HUDEP-2 (cell line): ENCODE results near the gene CTNNA1.
A peak's percentile ranks its signal among the peaks of the same experiment; 100 is the strongest.

Experiments
- DNase-seq, 76 experiments: peaks; one replicate each; lab custom pipeline; 2025; ENCODE audit not compliant: unreplicated experiment in 76 of 76; lab: John Stamatoyannopoulos, UW

CTNNA1 gene

GRCh38 chr5:138944527-138945322 is 191.5 kb downstream of the CTNNA1 start:
- no peak for DNase-seq

DNA sequence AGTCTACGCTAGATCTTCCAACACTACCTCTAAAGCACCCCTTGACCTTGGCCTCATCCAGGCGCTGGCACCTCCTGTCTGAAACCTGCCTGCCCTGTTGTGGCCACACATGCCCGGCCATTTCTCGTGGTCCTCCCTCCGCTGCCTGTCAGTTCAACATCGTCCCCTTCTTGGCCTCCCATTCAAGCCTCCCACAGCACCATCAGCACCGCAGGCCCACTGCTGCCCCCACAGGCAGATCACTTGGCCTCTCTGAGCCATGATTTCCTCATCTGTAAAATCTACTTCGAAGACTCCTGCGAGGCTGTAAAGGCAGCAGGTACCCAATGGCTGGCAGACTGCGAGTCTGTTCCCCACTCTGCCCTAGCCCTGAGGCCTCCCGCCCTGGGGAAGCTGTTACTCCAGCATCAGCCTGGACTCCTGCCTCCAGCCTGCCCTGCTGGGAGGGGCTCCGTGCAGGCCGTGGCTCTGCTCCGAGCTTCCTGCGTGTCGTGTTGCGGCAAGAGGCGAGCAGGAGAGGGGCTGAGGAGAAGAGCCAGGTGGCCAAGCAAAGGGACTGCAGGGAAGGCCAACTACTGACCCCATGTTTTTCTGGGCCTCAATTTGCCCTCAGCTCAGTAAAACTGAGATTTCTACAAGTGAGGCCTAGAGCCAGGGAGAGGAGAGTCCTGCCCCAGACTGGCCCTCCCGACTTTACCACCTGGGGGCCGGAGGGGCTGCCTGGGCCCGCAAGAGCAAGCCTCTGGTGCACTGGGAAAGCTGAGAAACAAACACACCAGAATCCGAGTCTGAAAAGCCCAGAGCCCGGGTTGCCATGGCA is 192.4 kb downstream of the CTNNA1 start:
- DNase-seq = no peak

GRCh38 chr5:138946241-138946623 is 193.0 kb downstream of the CTNNA1 start:
- no peak for DNase-seq

DNA sequence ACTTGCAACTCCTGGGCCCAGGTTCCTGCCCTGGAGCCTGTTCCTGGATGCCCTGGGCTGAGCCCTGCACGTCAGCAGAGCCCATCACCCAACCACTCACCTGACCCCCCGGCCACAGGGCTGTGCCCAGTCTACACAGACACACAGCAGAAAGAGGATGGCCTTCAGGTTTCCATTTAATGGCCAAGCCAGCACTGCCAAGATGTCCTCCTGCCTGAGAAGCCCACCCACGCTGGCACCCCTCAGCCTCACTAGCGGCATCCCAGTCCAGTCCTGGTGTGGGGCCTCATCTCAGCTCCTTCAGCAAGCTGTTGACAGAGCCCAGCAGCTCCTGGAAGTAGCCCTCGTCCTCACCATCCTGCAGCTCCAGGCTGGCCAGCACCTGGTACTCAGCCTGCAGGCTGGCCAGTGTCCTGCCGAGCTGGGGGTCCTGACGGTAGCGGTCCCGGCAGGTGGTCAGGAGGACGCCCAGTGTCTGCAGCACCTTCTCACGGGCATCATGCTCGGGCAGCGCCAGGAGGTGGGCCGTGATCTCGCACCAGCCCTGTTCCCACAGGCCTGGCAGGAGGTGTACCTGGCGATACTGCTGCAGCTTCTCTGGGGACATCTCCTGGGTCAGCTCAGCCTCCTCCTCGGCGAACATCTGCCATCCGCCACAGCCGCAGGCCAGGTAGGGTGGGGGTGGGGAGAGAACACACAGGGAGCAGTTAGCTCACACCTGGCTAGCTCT is 193.8 kb downstream of the CTNNA1 start:
- DNase-seq = no peak

- DNase-seq = no peak
Measured at GRCh38 chr5:138947780-138948179, 194.6 kb downstream of the CTNNA1 start.

DNA sequence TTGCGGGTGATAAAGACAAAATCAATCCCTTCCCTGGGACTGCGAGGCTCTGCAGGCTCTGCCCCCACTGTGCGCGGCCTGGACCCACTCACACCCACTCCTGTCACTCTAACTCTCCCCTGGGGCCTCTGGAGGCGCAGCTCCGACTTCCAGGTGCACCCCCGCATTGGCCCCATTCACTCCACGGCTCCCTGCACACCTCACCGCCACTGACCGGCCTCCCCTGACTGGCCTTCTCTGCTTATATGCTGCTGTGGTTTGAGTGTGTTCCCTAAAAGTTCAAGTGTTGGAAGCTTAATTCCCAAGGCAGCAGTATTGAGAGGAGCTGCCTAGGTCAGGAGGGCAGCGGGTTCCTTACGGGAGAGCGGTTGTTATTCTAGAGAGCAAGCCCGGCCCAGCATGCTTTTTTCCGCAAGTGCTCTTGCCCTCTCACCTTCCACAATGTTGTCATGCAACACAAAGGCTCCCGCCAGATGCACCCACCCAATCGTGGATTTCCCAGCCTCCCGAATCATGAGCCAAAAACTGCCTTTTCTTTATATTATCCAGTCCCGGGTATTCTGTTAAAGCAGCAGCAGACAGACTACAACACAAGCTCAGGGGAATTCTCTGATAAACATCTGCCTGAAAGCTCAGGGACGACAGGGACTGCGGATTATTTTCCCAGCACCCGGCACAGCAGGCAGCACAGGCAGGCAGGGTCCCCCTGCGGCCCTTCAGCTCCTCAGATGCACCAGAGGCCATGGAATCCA is 195.4 kb downstream of the CTNNA1 start:
- no peak for DNase-seq

- DNase-seq = no peak
Measured at GRCh38 chr5:138949223-138949574, 196.0 kb downstream of the CTNNA1 start.

DNA sequence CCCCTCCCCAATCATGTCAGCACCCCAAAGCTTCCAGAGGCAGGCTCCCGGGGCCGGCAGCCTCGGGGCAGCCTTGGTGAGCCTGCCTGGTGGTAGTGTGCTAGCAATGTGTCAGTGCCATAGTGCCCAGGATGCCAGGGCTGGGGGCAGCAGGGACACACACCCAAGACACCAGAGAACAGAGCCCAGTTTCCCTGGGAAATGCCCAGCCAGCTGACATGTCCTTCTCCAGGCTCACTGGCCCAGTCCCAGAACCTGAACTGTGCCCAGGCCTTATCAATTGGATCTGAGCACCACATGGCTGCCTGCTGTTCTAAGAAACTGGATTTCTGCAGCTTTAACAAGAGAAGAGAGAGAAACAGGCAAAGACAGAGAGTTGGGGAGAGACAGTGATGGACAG is 196.8 kb downstream of the CTNNA1 start:
- DNase-seq = peak in 16 of 76 experiments; percentile 4 to 48 (median 14)

- DNase-seq = peak in 2 of 76 experiments; percentile 7 to 19
Measured at GRCh38 chr5:138950421-138951031, 197.3 kb downstream of the CTNNA1 start.

GRCh38 chr5:138951091-138951985 is 198.1 kb downstream of the CTNNA1 start:
- DNase-seq = no peak

DNA sequence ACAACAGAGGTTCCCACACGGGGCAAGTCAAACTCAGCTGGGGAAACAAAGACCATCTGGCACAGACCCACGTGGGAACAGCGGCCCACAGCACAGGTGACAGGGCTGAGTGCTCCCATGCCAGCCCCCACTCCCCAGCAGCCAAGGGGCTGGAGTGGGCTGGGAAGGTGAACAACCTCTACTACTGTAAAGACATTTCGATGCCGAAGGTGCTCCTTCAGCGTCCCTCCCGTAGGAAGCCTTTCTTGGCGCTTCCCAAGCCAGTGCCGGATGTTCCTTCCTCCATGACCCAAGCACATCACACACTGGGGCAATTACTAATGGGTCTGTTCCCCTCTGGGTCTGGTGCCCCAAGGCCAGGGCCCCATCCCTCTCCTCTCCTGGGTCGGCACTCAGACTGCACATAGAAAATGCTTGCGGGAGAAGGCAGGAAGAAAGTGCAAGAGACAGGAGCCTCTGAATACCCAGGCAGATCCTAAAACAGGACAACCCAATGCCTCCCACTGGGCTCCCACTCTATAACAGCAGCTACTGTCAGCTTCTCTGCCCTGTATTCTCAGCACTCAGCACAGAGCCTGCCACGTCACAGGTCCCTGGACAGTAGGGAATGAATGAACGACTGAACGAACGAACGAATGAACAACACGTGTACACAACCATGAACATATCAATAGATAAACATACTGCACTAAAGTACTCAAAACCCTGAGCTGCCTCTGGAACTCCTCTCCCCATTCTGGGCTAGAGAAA is 198.9 kb downstream of the CTNNA1 start:
- peak in 2 of 76 experiments; percentile 34 to 35 for DNase-seq

DNA sequence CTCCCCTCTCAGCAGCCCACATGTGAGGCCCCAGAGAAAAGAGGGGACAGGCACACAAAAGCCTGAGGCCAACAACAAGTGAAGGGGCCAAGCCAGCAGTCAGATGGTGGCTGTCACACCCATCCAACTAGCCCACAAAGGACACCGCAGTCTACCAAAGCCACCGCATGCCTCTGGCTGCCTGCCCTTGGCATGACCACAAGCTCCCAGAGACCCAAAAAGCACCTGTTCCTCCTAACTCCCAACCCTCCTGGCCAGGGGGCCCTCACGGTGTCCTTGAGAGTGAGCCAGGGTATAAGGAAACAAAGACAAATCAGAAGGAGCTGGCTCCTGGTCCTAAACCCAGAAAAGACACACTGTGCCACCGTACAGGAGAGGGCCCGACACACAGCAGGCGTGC is 199.7 kb downstream of the CTNNA1 start:
- DNase-seq = peak in 53 of 76 experiments; percentile 14 to 74 (median 40)

DNA sequence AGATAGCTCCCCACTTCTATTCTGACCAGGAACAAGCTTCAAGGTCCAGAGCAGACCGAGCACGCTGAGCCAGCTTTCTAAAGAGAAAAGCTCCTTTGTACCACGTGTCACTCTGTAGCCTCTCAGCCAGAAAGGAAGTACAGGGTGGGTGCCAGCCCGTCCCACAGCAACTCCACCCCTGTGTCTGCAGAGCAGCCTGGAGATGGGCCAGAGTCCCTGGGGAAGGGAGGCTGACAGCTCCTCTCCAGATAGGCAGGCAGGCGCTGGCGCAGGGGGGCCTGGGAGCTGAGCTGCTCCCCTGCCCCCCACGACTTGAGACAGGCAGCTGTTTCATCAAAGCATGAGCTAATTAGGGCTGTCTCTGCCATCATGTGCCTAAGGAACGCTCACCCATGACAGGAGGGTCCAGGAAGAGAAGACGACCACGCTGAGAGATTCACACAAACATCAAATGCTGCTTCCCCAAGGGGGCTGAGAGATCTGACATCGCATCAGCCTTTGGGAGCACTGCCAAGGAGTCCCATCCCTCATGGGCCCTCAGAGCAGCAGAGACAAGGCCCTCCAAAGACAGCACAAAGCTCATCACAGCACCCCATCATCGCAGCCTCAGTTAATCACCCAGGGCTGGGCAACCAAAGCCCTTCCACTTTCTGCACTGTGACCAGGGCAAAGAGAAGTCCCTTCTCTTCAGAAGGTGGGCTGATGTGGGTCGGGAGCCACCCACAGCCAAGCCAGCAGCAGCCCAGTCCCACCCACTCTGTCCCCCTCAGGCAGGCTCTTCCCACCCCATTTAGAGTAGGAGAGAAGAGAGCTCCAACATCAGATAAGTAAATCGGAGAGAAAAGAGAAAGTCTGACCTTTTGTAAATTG is 200.4 kb downstream of the CTNNA1 start:
- peak in 75 of 76 experiments; percentile 10 to 95 (median 85) for DNase-seq

DNA sequence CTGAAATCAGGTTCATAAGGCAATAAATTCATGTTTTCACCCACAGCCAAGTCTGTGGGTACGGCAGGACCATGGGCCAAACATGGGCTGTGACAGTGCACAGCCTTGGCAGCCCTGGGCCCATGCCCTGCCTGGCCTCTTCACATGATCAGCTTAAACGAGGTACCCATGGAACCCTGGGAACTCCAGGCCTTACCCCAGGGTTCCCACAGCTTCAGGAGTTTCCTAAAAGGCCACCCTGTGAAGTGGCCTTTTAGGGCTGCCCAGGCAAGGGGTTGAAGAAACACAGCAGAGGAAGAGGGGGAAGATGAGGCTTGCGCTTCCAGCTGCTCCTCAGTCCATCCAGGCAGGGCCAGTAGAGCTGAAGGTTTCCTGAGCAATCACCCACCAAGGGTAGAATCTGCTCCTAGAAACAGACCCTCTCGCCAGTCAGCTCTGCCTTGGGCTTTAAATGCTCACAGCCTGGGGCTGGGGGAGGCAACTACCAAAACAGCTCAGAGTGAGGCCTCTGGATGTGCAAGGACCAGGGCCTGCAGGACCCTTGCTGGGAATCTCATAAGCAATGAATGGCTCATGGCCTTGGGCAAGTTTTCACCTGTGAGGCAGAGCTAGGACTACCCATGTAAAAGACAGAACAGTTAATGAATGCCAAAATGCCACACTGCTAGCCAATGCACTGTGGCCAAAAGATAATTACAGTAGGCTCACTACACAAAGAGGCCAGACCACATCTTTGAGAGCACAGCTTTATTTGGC is 201.2 kb downstream of the CTNNA1 start:
- no peak for DNase-seq

GRCh38 chr5:138955013-138955660 is 201.9 kb downstream of the CTNNA1 start:
- DNase-seq = no peak

DNA sequence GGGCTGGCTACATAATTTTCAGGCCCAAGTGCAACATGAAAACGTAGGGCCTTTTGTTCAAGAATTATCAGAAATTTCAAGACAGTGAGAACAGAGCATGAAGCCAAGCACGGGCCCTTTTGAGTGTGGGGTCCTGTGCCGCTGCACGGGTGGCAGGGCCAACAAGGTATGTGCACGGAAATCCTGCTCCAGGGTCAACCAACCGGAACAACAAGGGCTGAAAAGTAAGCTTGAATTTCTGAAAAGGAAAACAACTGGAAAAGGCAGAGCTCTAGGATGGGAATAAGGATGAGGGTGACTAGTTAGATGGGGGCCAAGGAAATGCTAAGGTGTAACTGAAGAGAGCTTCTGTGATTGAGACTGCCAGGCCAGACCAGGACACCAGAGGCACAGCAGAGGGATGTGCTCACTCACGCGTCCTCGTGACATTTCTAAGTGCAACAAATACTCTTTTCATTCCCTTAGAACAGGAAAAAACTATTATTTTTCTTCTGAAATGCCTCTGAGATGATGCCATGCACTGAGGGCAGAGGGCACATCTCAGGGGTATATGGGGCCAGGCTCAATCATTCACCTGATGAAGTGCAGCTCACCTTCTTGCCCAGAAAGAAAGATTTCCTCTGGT is 202.6 kb downstream of the CTNNA1 start:
- no peak for DNase-seq
